HG03457 (cell line): ENCODE measurements around the gene ANO6.
"Not testable (repeated sequence)": the region's sequence is repeated elsewhere in the genome, so short reads cannot be mapped to it uniquely, and the experiment has no call there.

Experiments
- ATAC-seq: cut with Tn5 transposase; IDR thresholded peaks from one replicate; pipeline ENCODE4 v1.9.1; 2021; ENCODE audit warnings: moderate number of reproducible peaks; ENCODE audit not compliant: unreplicated experiment

The ANO6 gene, protein sequence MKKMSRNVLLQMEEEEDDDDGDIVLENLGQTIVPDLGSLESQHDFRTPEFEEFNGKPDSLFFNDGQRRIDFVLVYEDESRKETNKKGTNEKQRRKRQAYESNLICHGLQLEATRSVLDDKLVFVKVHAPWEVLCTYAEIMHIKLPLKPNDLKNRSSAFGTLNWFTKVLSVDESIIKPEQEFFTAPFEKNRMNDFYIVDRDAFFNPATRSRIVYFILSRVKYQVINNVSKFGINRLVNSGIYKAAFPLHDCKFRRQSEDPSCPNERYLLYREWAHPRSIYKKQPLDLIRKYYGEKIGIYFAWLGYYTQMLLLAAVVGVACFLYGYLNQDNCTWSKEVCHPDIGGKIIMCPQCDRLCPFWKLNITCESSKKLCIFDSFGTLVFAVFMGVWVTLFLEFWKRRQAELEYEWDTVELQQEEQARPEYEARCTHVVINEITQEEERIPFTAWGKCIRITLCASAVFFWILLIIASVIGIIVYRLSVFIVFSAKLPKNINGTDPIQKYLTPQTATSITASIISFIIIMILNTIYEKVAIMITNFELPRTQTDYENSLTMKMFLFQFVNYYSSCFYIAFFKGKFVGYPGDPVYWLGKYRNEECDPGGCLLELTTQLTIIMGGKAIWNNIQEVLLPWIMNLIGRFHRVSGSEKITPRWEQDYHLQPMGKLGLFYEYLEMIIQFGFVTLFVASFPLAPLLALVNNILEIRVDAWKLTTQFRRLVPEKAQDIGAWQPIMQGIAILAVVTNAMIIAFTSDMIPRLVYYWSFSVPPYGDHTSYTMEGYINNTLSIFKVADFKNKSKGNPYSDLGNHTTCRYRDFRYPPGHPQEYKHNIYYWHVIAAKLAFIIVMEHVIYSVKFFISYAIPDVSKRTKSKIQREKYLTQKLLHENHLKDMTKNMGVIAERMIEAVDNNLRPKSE

DNA sequence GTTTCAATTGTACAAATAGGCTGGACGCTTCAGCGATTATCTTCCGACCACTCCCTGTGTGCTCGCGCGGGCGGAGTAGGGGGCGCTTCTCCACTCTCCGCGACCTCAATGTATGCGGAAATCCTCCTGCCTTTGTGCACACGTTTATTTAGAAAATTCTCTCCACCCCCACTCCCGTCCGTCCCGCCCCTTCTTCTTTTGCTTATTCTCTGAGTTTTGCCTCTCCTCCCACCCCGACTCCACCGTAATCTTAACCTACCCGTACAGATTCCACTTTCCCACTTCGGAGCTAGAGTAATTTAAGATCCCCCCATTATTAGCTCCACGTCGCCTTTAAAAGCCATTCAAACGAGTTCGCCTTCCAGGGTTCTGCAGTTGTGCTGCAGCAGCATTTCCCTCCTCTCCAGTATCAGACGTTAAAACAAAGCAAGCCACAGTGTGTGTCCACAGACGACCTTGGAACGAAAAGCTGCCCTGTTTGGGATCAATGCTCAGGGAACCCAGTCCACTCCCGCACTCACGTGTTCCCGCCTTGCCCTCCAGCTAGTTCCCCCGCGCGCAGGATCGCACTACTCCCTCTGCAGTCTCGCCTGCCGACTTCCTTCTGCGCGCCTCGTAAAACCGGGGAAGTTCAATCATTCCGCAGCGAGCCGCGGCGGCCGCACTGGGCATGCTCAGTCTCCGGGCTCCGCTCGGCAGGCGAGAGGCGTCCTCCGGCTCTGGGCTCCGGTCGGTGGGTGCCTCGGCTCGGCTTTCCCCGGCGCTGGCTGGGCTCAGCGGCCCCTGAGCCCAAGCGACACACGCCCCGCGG is at the start of gene ANO6:
Gene ANO6 (plus strand): TSS at position 677 of the 811 bp plus-strand sequence. CDS start 227 bp downstream, outside the sequence.
- peak; percentile 50 for ATAC-seq

DNA sequence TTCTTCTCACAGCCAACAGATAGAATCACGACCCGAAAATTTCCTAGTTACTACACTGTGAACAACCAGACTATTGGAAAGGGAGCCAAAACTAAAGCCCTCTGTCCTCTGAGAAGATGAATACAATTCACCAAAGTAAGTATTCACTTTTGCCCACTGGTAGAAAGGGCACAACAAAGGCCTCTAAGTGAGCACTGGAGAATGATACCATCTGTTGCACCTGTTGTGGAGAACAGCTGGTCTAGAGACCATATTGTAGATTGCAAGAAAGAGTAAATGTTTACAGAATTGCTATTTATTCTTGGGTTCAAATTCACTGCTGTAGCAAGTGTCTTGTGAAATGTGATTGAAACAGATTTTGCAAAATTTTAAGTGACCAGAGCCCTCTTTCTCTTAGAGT is 46.9 kb upstream of the ANO6 start:
- no peak for ATAC-seq

DNA sequence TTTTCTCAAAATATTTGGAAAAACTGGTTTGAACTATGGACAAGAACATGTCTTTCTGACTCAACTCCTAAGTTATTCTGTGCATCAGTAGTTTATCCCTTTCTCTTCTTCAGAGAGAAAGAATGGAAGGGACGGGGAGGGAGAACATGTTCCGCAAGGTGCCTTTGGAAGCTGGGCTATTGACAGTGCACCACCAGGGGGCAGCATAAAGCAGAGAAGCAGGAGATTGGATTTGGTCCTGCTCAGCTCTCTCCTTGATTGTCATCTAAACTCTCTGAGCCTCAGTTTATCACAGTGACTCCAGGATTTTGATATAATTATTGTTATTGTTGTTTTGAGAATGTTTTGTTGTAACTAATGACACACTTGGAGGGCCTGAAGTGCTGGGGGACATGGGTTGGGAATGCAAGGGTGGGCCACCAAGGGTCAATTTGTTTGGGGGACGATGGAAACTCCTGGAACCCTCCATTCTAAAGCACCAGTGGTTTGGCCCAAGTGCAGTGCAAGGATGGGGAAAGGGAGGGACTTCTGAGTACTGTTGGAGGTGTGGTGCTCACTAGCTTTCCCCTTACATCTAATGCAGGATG is 45.3 kb upstream of the ANO6 start:
- ATAC-seq = no peak

DNA sequence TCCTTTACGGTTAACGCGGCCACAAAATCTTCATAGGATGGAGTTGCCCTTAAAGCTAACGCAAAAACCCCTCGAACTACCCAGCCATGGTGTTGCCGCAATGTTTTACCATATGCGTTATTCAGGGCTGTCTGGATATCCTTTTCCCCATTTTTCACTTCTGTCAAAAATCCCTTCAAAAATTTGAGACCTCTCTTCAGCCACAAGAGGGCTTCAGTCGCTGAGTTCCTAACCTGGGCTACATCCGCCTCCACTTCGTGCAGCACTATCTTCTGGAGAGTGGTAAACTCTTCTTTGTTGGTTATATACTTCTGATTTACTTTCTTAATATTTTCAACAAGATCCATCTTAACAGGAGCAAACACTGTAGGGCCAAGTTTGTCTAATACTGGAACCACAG is 42.6 kb upstream of the ANO6 start:
- not testable (repeated sequence) for ATAC-seq

DNA sequence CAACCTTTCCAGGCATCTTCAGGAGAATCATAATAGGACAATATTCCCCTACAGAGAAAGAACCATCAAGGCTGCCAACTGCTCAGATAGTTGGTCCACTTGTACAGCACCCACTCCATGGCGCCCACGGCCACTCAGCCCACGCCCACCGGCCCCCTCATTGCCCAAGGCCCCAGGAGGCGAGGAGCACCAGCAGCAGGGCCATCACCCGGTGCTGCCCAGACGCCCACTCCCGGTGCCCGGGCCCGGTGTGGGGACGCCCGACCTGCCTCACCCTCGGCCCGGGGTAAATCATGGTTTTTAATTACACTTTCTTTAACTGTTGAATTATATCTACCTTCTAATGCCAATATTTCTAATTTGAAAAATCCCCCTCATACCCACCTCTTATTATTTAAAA is 41.3 kb upstream of the ANO6 start:
- no peak for ATAC-seq

DNA sequence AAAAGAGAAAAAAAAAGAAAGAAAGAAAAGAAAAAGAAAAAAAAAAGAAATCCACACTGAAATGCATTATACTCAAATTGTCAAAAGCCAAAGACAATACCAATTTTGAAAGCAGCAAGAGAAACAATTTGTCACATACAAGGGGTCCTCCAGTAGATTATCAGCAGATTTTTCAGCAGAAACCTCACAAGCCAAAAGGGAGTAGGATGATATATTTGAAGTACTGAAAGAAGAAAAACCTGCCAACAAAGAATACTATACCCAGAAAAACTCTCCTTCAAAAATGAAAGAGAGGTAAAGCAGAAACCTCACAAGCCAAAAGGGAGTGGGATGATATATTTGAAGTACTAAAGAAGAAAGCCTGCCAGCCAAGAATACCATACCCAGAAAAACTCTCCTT is 37.1 kb upstream of the ANO6 start:
- ATAC-seq = no peak

DNA sequence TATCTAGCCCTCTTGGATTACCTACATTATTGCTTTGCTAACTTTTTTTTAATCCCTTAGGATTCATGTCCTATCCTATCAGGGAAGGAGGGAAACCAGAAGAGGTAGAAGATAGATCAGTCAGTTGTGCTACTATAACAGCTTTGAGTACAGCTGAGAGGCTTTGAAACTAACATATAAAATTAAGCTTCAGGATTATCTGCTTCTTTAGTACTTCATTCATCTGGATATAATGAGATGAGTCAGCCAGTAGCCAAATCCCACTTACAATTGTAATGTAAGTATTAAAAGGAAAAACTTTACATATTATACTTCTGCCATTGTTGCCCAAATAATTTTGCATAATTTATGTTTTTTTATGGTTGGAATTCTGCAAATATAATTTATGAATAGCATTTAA is 33.4 kb upstream of the ANO6 start:
- no peak for ATAC-seq

DNA sequence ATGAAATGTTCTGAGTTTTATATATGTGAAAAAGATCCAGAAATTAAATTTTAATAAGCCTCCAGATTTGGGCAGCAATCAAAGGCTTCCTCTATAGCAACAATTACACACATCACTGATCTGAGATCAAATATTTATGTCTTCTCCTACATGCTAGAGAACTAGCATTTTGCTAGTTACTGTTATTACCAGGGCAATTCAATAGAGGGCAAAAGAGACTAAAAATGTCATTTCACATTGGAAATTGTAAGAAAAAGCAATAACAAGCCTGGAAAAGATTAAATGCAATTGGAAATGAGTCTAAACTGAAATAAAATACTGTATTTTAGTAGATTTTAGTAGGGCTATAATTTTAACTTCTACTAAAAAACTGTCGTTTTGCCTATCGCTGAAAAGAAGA is 32.6 kb upstream of the ANO6 start:
- no peak for ATAC-seq

DNA sequence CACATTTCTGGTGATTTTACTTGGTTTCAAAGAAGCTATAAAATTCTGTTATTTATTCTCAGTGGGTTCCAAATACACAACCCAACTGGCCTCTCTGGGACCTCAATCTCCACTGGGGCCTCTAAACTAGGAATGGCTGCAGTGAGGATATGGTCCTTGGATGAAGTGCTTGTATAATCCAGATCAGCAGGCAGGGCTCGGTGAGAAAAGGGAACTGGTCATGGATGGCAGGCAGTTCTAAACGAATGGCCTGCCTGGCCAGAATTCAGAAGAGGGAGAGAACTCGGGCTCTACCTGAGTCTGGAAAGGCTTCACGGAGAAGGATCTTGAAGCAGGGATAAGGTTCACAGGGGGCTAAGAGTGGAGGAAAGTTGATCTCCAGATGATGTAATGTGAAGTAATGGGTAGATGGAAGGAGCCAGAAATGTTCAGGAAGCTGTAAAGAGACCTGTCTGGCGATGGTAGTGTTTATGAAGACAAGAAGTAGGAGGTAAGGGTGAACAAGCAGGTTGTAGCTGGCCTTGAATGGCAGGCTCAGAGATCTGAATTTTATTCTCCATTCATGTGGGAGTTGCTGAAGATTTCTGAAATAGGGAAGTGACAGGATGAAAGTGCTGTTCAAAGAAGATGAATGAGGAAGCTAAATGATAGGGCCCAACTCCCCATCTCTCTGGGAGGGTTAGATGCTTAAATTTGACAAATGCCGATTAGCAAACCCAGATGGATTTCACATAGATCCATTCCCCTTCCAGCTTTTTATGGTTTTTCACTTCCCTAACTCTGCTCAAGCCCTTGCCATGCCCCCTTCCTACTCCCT is 31.5 kb upstream of the ANO6 start:
- ATAC-seq = no peak

DNA sequence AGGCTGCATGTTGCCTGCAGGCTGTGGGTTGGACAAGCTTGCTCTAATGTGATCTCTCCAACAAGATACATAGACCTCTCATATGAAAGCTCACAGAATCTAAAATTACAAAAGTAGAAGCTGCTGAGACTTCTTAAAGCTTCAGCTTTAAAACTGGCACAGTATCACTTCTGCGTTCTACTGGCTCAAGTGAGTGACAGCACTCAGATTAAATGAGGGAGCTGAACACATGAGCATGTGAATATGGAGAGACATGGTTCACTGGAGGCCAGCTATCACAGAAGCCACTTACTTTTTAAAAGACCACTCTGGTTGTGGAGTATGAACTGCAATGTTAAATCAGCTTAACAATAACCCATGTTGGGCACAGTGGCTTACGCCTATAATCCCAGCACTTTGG is 29.1 kb upstream of the ANO6 start:
- ATAC-seq = no peak

DNA sequence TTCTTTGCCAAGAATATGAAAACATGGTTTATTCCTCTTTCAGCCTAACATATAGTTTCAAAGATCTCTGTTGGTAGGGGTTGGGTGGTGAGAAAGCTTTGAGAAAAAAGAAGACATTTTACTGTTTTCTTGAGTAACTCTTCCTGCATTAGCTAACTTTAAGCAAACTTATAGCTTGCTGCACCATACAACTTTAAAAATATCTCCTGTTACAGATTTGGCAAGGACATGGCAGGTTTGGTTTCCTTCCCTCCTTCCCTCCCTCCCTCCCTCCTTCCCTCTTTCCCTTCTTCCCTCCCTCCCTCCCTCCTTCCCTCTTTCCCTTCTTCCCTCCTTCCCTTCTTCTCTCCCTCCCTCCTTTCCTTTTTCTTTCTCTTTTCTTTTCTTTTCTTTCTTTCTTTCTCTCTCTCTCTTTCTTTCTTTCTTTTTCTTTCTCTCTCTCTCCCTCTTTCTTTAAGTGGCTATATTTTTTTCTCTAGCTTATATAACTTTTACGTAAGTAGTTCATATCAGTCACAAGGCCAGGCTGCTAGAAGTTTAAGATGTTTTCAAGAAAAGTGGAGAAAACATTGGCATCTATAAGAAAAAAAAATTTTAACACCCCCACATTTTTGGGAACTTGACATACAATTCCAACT is 26.0 kb upstream of the ANO6 start:
- no peak for ATAC-seq

DNA sequence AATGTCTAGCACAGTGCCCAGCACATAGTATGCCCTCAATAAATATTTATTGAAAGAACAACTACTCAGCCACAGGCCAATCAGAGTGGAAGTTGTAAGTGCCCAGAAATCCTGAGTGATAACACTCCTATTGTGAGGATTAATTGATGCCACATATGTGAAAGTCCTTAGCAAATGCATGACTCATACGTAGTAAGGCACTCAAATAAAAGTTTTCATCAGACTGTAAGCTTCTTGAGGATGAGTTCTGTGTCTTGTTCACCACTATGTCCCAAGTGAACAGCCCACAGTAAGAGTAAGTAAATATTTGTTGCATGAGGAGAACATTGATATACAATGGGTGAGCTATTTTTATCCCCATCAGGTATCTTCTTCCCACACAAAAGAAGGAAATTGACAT is 24.7 kb upstream of the ANO6 start:
- ATAC-seq = no peak

DNA sequence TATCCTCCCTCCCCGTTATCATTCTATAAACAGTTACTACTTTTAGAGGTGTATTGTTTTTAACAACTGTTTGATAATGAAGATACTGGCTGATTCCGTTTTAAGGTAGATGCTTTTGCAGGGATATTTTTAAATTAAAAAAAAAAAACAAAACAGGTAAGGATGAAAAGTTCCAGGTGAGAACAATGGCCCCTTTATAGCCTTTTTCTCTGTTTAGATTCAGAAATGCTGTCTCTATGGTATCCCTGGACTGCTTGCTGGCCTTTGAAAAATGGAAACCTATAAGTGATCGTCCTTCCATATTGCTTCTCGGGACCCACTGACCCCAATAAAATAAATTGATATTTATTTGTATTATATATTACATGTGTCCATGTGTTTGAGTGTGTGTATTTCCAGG is 23.2 kb upstream of the ANO6 start:
- ATAC-seq = no peak

DNA sequence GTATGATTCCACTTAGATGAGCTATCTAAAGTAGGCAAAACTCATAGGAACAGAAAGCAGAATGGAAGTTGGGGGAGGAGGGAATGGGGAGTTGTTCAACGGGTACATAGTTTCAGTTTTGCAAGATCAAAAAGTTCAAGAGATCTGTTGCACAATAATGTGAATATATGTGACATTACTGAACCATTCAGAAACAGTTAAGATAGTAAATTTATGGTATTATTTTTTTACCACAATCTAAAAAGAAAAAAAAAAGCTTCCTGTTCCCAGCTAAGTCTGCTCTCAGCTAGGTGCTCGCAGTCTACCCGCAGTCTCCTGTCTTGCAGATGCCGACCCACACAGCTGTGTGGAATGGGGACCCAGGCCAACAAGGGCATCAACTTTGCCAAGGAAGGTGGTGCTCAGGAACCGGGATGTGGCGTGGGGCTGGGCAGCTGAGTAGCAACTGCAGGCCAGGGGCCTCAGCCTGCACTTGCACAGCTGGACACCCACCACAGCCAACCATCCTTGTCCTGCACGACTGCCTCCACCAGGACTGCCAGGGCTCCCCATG is 15.3 kb upstream of the ANO6 start:
- ATAC-seq = no peak

DNA sequence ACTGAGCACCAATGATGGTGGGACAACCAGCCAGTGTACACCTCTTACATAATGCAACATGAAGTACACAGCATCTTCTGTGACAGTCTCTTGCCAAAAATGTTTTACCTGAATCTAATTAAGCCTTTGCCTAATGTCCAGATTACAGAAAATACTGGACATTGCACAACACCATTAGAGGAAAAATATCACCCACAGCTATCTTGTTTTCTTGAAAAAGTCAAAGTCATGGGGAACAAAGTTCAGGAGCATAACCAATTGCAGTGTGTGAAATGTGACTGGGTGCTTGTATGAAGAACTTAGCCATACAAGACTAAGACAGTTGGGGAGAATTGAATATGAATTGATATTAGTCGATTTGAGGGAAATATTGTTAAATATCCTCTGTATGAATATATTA is 12.1 kb upstream of the ANO6 start:
- no peak for ATAC-seq

DNA sequence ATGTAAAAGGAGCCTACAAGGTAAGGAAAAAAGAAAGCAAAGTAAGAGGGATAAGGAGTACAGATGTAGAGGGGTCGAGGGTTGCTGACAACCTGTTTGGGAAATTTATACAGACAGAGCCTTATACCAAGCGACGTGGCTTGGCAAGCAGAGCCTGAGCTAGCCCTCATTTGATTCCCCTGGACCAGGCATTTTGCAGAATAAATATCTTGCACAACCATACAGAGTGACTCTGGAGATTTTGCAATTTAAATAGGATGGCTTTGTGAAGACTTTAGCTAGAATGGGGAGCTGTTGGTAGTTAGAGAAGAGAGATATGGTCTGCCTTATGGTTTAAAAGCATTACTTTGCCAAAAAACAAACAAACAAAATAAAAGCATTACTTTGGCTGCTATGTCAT is 11.1 kb upstream of the ANO6 start:
- no peak for ATAC-seq

DNA sequence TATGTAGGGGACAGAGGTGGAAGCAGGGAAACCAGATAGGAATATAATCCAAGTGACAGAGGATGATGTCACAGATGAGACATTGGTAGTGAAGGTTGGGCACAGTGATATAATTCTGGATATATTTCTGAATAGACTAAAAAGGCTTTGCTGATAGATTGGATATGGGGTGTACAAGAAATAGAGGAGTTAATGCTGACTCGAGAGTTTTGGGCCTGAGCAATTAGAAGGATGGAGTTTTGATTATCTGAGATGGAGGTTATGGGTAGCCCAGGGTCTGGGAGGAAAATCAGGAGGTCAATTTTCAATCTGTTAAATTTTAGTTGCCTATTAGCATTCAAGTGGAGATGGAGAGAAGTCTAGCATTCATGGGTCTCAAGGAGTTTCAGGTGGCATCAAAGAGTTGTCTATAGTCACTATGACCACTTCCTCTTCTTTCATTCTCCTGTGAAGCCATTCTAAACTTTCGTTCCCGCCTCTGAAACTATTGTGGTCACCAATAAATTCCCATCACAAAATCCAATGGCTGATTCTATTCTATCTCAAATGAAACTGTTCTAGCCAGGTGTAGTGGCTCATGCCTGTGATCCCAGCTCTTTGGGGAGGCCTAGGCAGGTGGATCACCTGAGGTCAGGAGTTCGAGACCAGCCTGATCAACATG is 10.6 kb upstream of the ANO6 start:
- ATAC-seq = peak; percentile 75

DNA sequence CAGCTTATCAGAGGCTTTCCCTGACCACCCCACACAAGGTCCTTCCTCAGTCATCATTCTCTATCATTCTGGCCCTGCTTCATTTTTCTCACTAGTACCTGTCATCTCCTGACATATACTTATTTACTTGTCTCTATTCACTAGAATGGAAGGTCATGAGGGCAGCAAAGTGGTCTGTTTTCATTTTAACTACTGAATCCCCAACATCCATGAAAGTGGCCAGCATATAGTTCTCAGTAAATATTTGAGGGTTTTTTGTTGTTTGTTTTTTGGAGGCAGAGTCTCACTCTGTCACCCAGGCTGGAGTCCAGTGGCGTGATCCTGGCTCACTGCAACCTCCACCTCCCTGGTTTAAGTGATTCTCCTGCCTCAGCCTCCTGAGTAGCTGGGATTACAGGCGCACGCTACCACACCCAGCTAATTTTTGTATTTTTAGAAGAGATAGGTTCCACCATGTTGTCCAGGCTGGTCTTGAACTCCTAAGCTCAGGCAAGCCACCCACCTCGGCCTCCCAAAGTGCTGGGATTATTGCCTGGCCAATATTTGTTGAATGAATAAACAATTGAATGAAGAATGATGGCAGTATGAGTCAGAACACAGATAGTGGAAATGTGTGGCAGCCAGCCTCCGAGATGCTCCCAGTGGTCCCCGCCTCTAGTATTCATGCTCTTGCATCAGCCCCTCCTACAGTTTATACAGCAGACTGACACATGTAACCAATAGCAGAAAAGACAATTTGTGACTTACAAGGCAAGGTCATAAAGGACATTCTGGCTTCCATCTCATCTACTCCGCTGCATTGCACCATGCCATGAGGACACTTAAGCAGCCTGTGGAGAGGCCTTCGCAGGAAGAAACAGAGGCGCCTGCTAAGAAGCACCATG is 7.0 kb upstream of the ANO6 start:
- no peak for ATAC-seq
